HG03039 (cell line): ENCODE data around the gene AAK1.
"Not testable (repeated sequence)": the region's sequence is repeated elsewhere in the genome, so short reads cannot be mapped to it uniquely, and the experiment has no call there.

Experiments
- ATAC-seq: cut with Tn5 transposase; IDR thresholded peaks from one replicate; pipeline ENCODE4 v1.9.1; 2021; ENCODE audit warnings: mild to moderate bottlenecking, moderate library complexity; ENCODE audit not compliant: unreplicated experiment

The AAK1 gene

GRCh38 chr2:69660637-69661036 is 17.1 kb upstream of the AAK1 start:
- ATAC-seq = no peak

DNA sequence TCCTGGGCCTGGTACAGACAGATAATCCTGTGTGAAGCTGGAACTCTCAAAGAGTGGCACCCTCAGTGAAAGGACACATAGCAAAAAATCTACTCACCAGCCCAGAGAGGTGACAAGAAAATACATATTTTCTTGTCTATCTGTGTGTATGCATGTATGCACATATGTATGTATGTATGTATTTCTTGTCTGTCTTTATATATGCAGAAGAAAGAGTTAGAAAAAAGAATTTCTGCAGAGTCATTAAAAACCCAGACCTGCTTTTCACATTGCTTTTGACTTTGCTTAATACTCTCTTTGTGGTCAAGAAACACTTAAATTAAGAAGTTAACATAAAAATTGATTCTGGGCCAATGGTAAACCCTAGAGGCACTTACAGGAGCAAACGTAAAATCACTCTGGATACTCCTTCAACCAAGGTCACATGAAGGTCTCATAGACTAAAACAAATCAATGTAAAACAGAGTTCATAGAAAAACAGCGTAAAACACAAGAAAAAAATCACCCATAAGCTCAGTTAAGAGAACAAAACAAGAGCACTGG is 16.5 kb upstream of the AAK1 start:
- no peak for ATAC-seq

DNA sequence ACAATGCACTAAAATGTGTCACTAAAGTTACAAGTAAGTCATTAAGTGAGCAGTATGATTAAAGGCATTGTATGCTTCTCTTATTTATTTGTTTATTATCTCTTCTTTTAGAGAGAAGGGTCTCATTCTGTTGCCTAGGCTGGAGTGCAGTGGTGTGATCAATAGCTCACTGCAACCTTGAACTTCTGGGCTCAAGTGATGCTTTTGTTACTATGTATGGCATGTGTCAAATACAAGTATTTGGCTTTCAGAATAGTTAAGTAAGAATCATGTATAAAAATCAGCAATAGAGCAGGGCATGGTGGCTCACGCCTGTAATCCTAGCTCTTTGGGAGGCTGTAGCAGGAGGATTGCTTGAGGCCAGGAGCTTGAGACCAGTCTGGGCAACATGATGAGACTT is 15.8 kb upstream of the AAK1 start:
- no peak for ATAC-seq

GRCh38 chr2:69652206-69652605 is 8.7 kb upstream of the AAK1 start:
- ATAC-seq = no peak

- ATAC-seq = not testable (repeated sequence)
Observed at GRCh38 chr2:69647196-69647595, 3.7 kb upstream of the AAK1 start.

DNA sequence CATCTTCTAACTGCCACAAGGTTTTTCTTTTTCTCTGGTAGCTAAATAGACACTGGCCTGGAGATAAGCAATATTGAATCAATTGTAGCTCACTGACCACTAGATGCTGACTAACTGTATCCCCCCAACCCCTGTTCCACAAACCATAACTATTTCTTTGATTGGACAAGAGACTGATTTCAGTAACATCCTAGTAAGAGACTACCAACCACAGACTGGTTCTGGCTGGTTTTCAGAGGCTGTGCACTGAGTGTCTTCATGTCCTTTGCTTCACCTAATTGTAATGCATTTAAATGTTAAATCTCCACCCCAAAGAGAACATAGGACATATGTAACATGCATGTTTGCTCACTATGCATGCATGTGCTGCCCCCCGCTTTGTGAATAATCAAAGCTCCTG is 3.2 kb upstream of the AAK1 start:
- ATAC-seq = no peak

- ATAC-seq = no peak
Observed at GRCh38 chr2:69645921-69646320, 2.4 kb upstream of the AAK1 start.

GRCh38 chr2:69645031-69645431 is 1.5 kb upstream of the AAK1 start:
- ATAC-seq = no peak

GRCh38 chr2:69644506-69644979 is 1.0 kb upstream of the AAK1 start:
- no peak for ATAC-seq

DNA sequence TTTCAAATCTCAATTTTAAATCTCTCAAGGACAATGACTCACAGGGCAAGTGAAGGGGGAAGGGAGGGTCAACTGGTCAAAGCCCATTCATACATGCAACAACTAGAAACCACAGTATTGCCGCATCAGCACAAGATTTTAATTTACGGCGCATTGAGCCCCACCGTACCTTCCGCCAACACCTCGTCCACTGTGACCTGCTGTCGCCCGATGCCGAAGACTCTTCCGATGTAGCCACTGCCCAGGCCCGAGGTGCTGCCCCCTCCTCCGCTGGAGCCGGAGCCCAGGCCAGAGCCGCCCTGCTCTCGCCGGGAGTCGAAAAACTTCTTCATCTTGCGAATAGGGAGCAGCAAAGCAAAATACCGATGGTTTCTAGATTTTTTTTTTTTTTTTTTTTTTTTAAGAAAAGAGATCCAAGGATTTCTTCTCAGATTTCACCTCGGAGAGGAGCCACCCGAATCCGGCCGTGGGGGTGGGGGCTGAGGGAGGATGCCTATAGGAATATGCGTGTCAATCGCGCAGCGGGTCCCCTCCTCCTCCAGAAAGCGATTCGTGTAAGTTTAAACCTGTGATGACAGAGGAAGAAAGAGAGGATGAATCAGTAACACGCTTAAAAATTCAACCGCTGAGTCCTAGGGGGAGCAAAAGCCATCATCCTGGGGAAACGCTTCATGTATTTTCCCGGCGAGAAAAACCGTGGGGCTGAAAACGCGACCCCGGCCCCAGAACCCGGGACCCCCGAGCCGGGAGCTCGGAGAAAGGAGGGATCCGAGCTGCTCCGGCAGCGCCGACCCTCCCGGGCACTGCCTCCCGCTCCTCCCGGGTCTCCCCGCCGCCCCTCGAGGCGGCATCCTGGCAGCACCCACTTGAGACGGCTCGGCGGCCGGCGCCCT is 584 bp downstream of the AAK1 start:
- ATAC-seq = no peak

- ATAC-seq = no peak
Observed at GRCh38 chr2:69641887-69642708, 1.4 kb downstream of the AAK1 start.

DNA sequence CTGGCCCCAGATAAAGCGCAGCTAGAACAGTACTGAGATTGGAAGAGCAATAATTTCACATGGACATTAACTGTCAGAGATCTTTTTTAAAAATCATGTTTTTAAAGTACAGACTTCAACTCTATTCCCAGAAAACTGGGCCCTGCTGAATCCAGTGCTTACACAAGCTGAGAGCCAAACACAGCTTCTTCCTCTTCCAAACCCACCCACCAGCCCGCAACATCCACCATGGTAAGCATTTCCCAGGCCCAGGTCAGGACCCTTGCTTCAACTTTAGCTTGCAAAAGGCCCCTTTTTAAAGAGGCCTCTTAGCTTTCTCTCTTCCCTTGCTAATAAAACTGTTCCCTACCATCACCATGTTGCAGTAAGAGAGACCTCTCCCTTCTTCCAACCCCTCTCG is 2.1 kb downstream of the AAK1 start:
- ATAC-seq = no peak

DNA sequence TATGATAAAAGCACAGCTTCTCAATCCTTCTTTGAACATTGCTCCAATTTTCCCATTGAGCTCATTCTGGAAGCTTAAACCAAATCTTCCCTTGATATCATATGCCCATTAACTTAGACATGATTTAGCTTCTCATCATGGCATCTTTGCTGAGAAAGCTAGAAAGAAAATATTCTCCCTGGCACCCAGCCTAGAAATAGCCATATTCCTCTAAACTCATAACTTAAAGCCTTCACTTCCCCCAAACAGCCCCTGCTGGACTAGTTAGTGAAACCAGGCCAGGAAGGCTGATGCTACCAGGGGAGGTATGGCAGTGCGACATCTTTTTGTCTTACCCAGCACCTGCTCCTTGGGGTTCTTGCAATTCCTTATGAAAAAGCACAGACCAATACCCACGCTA is 4.3 kb downstream of the AAK1 start:
- ATAC-seq = no peak

GRCh38 chr2:69638630-69639029 is 4.9 kb downstream of the AAK1 start:
- ATAC-seq = no peak

GRCh38 chr2:69637923-69638322 is 5.6 kb downstream of the AAK1 start:
- ATAC-seq = no peak

DNA sequence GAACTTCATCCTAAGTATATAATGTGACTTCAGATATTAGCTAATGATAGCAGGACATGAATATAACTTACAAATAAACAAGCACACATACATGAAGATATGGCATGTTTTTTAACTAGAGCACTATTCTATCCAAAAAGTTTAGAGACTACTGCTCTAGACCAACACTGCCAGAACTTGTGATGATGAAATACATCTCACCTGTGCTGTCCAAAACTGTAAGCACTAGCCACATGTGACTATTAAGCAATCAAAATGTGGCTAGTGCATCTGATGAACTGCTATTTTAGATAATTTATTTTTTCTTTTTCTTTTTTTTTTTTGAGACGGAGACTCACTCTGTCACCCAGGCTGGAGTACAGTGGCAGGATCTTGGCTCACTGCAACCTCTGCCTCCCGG is 7.1 kb downstream of the AAK1 start:
- ATAC-seq = no peak

GRCh38 chr2:69635432-69635831 is 8.1 kb downstream of the AAK1 start:
- no peak for ATAC-seq

DNA sequence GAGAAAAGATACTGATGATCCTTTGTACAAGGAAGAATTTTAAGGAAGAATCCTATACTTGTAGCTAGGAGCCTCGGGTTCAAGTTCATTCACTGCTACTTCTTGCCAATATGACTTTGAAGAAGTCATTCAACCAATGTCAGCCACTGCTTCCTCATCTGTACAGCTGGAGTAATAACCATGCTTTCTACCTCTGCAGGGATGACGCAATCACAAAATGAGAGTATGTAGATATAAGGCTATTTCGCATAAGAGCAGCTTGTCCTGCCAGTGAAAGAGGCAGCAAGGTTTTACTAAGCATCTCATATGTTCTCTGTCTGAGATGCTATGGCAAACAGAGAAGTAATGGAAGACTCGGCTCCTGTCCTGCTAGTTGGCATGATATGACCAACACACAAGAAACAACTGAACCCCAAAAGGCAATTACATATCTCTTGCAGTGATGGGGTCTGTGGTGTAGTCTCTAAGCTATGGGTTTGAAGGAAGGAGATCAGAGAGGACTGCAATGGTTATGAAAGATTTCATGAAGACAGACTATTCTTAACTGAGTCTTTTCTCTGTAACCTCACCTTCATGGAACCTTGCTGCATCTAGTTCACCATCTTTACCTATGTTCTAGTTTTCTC is 9.2 kb downstream of the AAK1 start:
- no peak for ATAC-seq

DNA sequence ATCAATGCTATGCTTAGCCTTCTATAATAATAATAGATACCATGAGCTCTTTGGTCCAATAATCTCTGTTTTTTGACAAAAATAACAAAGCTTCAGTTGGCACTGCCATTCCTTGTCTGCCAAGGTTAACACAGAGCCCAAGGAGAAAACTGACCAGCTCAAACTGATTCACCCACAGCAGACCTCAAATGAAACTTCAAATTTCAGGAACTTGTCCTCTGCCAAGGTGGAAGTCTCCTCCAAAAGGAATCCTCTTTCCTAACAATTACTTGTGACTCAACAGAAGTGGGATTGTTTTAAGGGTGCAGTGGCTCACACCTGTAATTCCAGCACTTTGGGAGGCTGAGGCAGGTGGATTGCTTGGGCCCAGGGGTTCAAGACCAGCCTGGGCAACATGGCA is 12.1 kb downstream of the AAK1 start:
- no peak for ATAC-seq

DNA sequence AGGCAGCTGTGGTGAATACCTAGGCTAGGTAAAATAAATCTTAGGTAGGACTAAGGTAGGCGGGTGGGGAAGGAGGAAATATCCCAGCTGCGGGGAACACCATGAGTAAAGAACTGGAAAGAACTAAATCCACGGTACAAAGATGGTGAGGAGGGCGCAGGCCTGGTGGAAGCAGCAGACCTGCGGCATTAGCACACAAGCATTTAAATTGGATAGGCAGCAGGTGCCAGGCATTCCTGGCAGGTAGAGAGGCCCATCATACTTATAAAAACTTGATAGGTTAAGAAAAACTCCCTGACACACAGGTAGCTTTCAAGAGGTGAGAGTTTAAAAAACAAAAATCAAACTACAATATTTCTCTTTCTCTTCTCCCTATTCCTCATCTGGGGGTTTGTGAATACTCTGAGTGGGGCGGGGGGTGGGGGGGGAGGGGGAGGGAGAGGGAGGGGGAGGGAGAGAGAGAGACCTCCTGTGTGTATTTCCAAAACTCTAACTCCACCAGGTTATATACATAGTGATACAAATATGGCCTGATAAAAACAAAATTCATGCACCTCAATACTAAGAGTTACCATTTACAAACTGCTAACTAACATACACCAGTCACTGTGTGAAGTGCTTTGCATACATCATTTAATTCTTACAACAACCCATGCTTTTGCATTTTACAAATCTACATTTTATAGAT is 13.5 kb downstream of the AAK1 start:
- ATAC-seq = no peak
